Esophagus (tissue), 2 donors: ENCODE results near the gene SLC26A8. TPM values are rescaled to one million over a fixed set of nuclear protein-coding genes. Genes with fewer than 3 reads are reported as not detected.
"Not testable (repeated sequence)": the region's sequence is repeated elsewhere in the genome, so short reads cannot be mapped to it uniquely, and the experiment has no call there.

Experiments
- H3K27ac ChIP-seq, 2 donors: one replicate each; pipeline ENCODE4 v1.5.1; 2013; ENCODE audit warnings: low read depth in 2 of 2, mild to moderate bottlenecking in 2 of 2, inconsistent platforms in 1 of 2, low read length in 1 of 2, moderate library complexity in 1 of 2
- H3K27me3 ChIP-seq, 2 donors: one replicate each; pipeline ENCODE4 v1.6.1; 2013; ENCODE audit warnings: low read length in 2 of 2, control low read depth in 1 of 2, mild to moderate bottlenecking in 1 of 2; ENCODE audit not compliant: insufficient read depth in 2 of 2, control insufficient read depth in 1 of 2
- H3K36me3 ChIP-seq, 2 donors: one replicate each; pipeline ENCODE4 v1.6.1; 2013; ENCODE audit warnings: low read length in 1 of 2; ENCODE audit not compliant: control insufficient read depth in 2 of 2, insufficient read depth in 2 of 2
- H3K4me1 ChIP-seq, 2 donors: one replicate each; pipeline ENCODE4 v1.6.1; 2013; ENCODE audit warnings: low read length in 1 of 2; ENCODE audit not compliant: control insufficient read depth in 2 of 2, insufficient read depth in 2 of 2
- H3K4me3 ChIP-seq, 2 donors: one replicate each; pipeline ENCODE4 v1.5.1; 2013; ENCODE audit warnings: low read length in 2 of 2, mild to moderate bottlenecking in 2 of 2, low read depth in 1 of 2, moderate library complexity in 1 of 2
- H3K9me3 ChIP-seq, 2 donors: one replicate each; pipeline ENCODE4 v1.6.1; 2013; ENCODE audit warnings: mild to moderate bottlenecking in 2 of 2, low read depth in 1 of 2, low read length in 1 of 2, moderate library complexity in 1 of 2; ENCODE audit not compliant: control insufficient read depth in 2 of 2, insufficient read depth in 1 of 2
- WGBS, 2 donors: extraction: QIAGEN DNeasy Blood & Tissue Kit; methylation state at CpG; one replicate each; pipeline ENCODE4 v1.1.7; 2013; 5-methylcytosine and 5-hydroxymethylcytosine counted together
- polyA plus RNA-seq, 2 donors: library from polyadenylated mRNA; stranded (reverse); fragments of 200-250 nt; gene quantifications; one replicate each; pipeline ENCODE4 v1.2.3, GENCODE V29; 2013
- donor health status: healthy with polysubstance abuse.
- donor health status: Bipolar disorder and iron deficiency.

The SLC26A8 gene
- polyA plus RNA-seq, 2 donors, result 0.04 TPM; not detected in 1

DNA sequence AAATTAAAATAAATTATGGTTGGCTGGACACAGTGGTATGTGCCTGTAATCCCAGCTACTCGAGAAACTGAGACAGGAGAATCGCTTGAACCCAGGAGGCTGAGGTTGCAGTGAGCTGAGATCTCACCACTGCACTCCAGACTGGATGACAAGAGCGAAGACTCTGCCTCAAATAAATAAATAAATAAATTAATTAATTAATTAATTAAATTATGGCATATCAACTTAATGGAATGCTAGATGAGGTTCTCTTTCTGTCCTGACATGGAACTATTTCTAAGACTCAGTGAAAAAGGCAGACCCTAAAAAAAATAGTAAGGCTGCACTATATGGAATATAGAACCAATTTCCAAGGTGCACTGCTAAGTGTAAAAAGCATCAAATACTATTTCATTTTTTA lies 108.4 kb downstream of the SLC26A8 start:
- Histone ChIP-seq H3K9me3 (peaks cover 0 to 3% of the 10 kb centered on the region in 2 donors), H3K36me3 (no peaks in the 10 kb centered on the region), H3K27ac (no peak overlapping the region), H3K4me1 (peaks cover 0 to 3% of the 10 kb centered on the region in 2 donors), H3K4me3 (no peak overlapping the region), H3K27me3 (no peaks in the 10 kb centered on the region)
- 94 to 100% methylated on average over 3 of the region's 3 CpGs for WGBS, 2 donors

DNA sequence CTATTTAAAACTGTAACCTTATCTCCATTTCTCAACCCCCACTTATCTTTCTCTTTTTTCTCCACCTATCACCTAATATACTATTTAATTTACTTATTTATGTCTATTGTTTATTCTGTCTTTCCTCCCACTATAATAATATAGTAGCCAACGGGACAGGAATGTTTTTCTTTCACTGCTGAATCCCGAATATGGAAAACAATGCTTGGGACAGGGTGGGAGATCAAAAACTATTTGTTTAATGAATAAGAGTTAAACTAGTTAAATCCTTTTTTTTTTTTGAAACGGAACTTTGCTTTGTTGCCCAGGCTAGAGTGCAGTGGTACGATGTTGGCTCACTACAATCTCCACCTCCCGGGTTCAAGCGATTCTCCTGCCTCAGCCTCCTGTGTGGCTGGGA lies 109.9 kb downstream of the SLC26A8 start:
- no peak overlapping the region for H3K27ac ChIP-seq
- H3K4me1 ChIP-seq, result peaks cover 0 to 3% of the 10 kb centered on the region in 2 donors
- H3K4me3 ChIP-seq, result no peak overlapping the region
- peaks cover 0 to 3% of the 10 kb centered on the region in 2 donors for H3K36me3 ChIP-seq
- H3K27me3 ChIP-seq, result no peaks in the 10 kb centered on the region
- H3K9me3 ChIP-seq, result peaks cover 0 to 3% of the 10 kb centered on the region in 2 donors
- WGBS, 2 donors, result 89 to 91% methylated on average over 6 of the region's 6 CpGs

DNA sequence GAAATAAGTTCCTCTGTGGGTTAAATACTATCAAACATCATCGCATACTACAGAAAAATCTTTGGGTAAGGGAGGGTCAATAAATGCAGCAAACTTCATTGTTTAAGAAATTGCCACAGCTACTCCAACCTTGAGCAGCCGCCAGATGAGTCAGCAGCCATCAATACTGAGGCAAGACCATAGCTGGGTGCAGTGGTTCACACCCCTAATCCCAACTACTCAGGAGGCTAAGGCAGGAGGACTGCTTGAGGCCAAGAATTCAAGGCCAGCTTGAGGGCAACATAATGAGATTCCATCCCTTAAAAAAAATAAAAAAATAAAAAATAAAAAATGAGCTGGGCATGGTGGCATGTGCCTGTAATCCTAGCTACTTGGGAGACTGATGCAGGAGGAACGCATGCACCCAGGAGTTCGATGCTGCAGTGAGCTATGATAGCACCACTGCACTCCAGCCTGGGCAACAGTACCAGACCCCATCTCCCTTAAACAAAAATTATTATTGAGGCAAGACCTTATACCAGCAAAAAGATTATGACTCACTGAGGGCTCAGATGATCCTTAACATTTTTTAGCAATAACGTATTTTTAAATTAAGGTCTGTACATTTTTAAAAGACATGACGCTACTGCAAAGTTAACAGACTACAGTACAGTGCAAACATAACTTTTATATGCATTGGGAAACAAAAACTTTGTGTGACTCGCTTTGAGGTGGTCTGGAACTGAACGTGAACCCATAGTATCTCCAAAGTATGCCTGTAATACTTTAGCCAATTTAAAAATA lies 112.4 kb downstream of the SLC26A8 start:
- Histone ChIP-seq H3K36me3 (peaks cover 3% of the 10 kb centered on the region in 2 donors), H3K4me3 (no peak overlapping the region), H3K27ac (no peak overlapping the region), H3K27me3 (no peaks in the 10 kb centered on the region), H3K4me1 (peaks cover 0 to 3% of the 10 kb centered on the region in 2 donors), H3K9me3 (peaks cover 3% of the 10 kb centered on the region in 2 donors)
- 92 to 95% methylated on average over 8 of the region's 8 CpGs for WGBS, 2 donors

DNA sequence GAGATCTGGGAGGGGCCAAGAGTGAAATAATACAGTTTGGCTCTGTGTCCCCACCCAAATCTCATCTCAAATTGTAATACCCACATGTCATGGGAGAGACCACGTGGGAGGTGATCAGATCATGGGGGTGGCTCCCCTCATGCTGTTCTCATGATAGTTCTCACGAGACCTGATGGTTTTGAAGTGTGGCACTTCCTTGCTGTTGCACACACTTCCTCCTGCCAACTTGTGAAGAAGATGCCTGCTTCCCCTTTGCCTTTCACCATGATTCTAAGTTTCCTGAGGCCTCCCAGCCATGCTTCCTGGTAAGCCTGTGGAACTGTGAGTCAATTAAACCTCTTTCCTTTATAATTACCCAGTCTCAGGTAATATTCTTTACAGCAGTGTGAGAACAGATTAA lies 114.9 kb downstream of the SLC26A8 start:
- not testable (repeated sequence) for H3K9me3 ChIP-seq, H3K27me3 ChIP-seq, H3K4me3 ChIP-seq, H3K27ac ChIP-seq, H3K4me1 ChIP-seq, H3K36me3 ChIP-seq
- 97 to 98% methylated on average over 2 of the region's 2 CpGs for WGBS, 2 donors

DNA sequence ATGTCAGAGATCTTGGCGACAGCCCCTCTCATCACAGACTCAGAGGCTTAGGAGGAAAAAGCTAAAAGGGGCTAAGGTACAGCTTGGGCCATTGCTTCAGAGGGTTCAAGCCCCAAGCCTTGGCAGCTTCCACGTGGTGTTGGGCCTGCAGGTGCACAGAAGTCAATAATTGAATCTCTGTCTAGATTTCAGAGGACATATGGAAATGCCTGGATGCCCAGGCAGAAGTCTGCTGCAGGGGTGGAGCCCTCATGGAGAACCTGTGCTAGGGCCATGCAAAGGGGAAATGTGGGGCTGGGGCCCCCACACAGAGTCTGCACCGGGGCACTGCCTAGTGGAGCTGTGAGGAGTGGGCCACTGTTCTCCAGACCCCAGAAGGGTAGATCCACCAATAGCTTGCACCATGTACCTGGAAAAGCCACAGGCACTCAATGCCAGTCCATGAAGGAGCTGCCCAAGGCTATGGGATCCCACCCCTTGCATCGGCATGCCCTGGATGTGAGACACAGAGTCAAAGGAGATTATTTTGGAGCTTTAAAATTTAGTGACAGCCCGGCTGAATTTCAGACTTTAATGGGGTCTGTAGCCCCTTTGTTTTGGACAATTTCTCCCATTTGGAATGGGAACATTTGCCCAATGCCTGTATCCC lies 115.6 kb downstream of the SLC26A8 start:
- H3K27me3 ChIP-seq, H3K4me3 ChIP-seq, H3K4me1 ChIP-seq, H3K9me3 ChIP-seq, H3K36me3 ChIP-seq, H3K27ac ChIP-seq: not testable (repeated sequence)
- 95 to 97% methylated on average over 5 of the region's 5 CpGs for whole genome bisulfite sequencing, 2 donors

DNA sequence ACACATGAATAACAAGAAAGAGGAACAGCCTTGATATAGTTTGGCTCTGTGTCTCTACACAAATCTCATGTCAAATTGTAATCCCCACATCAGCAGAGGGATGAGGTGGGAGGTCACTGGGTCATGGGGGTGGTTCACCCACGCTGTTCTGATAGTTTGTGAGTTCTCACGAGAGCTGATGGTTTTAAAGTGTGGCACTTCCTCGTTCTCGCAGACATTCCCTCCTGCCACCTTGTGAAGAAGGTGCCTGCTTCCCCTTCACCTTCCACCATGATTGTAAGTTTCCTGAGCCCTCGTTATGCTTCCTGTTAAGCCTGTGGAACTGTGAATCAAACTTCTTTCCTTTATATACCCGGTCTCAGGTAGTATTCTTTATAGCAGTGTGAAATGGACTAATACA lies 116.7 kb downstream of the SLC26A8 start:
- H3K36me3 ChIP-seq, result peaks cover 3% of the 10 kb centered on the region in 2 donors
- peaks cover 0 to 3% of the 10 kb centered on the region in 2 donors for H3K4me1 ChIP-seq
- H3K27ac ChIP-seq, result no peak overlapping the region
- no peak overlapping the region for H3K4me3 ChIP-seq
- WGBS, 2 donors, result 83 to 86% methylated on average over 6 of the region's 6 CpGs
- peaks cover 3% of the 10 kb centered on the region in 2 donors for H3K9me3 ChIP-seq
- H3K27me3 ChIP-seq, result no peaks in the 10 kb centered on the region

DNA sequence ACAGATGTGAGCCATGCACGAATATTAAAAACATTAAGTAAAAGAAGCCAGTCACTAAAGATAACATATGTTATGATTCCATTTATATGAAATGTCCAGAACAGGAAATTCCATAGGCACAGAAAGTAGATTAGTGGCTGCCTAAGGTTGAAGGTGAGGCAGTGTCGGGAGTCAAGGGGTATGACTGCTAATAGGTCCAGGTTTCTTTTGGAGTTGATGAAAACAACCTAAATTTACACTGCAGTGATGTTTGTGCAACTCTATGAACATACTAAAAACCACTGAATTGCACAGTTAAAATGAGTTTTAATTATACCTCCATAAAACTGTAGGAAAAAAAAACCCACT lies 118.0 kb downstream of the SLC26A8 start:
- H3K4me1 ChIP-seq, result no peaks in the 10 kb centered on the region
- peaks cover 3% of the 10 kb centered on the region in 2 donors for H3K36me3 ChIP-seq
- 82 to 85% methylated on average over 2 of the region's 2 CpGs for WGBS, 2 donors
- no peak overlapping the region for H3K27ac ChIP-seq
- H3K4me3 ChIP-seq, result no peak overlapping the region
- peaks cover 0 to 3% of the 10 kb centered on the region in 2 donors for H3K9me3 ChIP-seq
- H3K27me3 ChIP-seq, result no peaks in the 10 kb centered on the region

DNA sequence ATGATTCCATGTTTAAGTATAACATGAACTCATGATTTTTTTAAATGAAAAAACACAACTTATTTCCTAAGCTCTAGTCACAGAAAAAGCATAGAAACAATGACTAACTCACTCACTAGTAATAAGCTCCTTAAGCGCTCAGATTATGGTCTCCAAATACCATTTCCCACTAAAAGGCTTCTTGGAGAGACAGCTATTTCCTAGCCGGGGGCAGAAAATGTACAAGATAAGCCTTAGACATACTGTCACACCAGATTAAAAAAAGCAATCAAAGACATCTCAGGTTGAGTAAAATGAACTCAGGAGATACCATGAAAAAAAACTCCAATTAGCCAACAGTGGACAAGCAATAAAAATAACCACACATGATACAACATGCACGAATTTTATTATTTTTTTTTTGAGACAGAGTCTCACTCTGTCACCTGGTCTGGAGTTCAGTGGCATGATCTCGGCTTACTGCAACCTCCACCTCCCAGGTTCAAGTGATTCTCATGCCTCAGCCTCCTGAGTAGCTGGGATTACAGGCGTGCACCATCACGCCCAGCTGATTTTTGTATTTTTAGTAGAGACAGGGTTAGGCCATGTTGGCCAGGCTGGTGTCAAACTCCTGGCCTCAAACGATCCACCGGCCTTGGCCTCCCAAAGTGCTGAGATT lies 118.5 kb downstream of the SLC26A8 start:
- Histone ChIP-seq H3K27ac (no peak overlapping the region), H3K9me3 (peaks cover 0 to 3% of the 10 kb centered on the region in 2 donors), H3K27me3 (no peaks in the 10 kb centered on the region), H3K36me3 (peaks cover 3% of the 10 kb centered on the region in 2 donors), H3K4me3 (no peak overlapping the region), H3K4me1 (no peaks in the 10 kb centered on the region)
- 74 to 82% methylated on average over 8 of the region's 8 CpGs for WGBS, 2 donors

DNA sequence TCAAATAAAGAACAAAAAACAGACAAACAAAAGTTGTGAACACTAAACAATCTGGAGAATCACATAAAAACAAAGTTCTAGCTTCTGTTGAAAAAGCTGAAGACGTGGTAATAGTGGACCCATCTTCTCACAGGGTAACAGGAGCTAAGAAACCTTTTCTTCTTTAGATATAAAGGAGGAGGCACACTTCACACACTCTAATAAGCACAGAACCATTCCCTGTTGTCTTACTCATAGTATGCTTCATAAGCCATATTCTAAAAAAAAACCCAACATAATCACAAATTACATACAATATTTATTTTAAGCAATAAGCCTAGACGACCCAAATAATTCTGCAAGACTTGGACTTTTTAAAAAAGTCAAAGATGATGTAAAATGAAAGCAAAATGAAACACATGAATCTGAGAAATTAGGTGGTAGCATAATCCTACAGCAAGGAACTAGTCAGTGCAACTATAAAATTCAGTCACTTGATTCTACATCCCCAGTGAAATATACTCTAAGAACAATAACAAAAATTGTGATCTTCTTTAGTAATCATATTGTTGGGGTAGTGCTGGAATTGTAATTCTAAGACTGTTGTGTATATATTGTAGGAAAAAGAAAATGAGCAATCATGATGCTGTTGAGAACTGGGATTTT lies 119.2 kb downstream of the SLC26A8 start:
- Histone ChIP-seq H3K27me3 (no peaks in the 10 kb centered on the region), H3K36me3 (peaks cover under 1 to 3% of the 10 kb centered on the region in 2 donors), H3K9me3 (peaks cover 0 to 3% of the 10 kb centered on the region in 2 donors), H3K27ac (no peak overlapping the region), H3K4me3 (no peak overlapping the region), H3K4me1 (no peaks in the 10 kb centered on the region)
- WGBS, 2 donors, result 69% methylated on average over 2 of the region's 2 CpGs
